Endothelial cell of umbilical vein (primary cell): Measurements from ENCODE around the gene ZBTB43. TPM values are rescaled to one million over a fixed set of nuclear protein-coding genes. Genes with fewer than 3 reads are reported as not detected.

Experiments
- BruUV-seq: library from RNA; stranded (reverse); fragments of 400-500 nt; replicated peaks from 2 replicates; lab custom pipeline; 2021; lab: Mats Ljungman, UMichigan
- CTCF ChIA-PET: fragments of 300-600, 350-600 bp; sonication (Branson Sonifier 250); formaldehyde crosslinking; loops from one replicate; lab custom pipeline; 2021; ENCODE audit warnings: antibody characterized with exemption, inconsistent platforms; lab: Charles Lee
- POLR2A ChIA-PET: fragments of 300-600, 350-600 bp; sonication (Branson Sonifier 250); formaldehyde crosslinking; loops from one replicate; lab custom pipeline; 2021; ENCODE audit warnings: antibody characterized with exemption, inconsistent platforms; lab: Charles Lee
- DNase-seq: peaks from one replicate; pipeline ENCODE4 v3.0.0-alpha.2; 2011; ENCODE audit warnings: low read depth, low spot score
- FAIRE-seq: peaks from 2 replicates; lab custom pipeline; 2011; peaks lifted over from hg19 to GRCh38; lab: Jason Lieb, UNC
- H2AFZ ChIP-seq: 2 replicates; pipeline ENCODE4 v1.6.0; 2012; ENCODE audit warnings: low read depth, low read length, control low read depth, inconsistent platforms
- H3K27ac ChIP-seq: 2 replicates; pipeline ENCODE4 v1.5.1; 2011; ENCODE audit warnings: low read depth, mild to moderate bottlenecking, control low read depth, low read length, moderate library complexity; ENCODE audit not compliant: insufficient read depth
- H3K27me3 ChIP-seq, 2 experiments: 2 replicates each; pipeline versions ENCODE4 v1.6.0 to v1.6.1; 2011; ENCODE audit warnings: low read length in 2 of 2, mixed read lengths in 1 of 2; ENCODE audit not compliant: control insufficient read depth in 2 of 2, insufficient read depth in 2 of 2
- H3K36me3 ChIP-seq, 2 experiments: 2 replicates in 1 of 2; 3 replicates in 1 of 2; pipeline ENCODE4 v1.5.1; 2011; ENCODE audit warnings: low read length in 2 of 2, mild to moderate bottlenecking in 1 of 2, moderate library complexity in 1 of 2; ENCODE audit not compliant: control insufficient read depth in 2 of 2, insufficient read depth in 2 of 2; ENCODE audit errors: extremely low read depth in 1 of 2
- H3K4me1 ChIP-seq: 3 replicates; pipeline ENCODE4 v1.5.1; 2011; ENCODE audit warnings: mild to moderate bottlenecking, low read length; ENCODE audit not compliant: control insufficient read depth, insufficient read depth; ENCODE audit errors: extremely low read depth
- H3K4me2 ChIP-seq: 2 replicates; pipeline ENCODE4 v1.6.1; 2011; ENCODE audit warnings: low read length, control low read depth, mixed read lengths; ENCODE audit not compliant: insufficient read depth
- H3K4me3 ChIP-seq, 3 experiments: fragments of 200-600 bp in 1 of 3; sonication (generic), shearing (Covaris generic) in 1 of 3; replicated peaks in 1 of 3; 2 replicates each; pipeline ENCODE4 v1.5.1; 2011 to 2016; ENCODE audit warnings: control low read depth in 3 of 3, low read length in 3 of 3, mild to moderate bottlenecking in 2 of 3, inconsistent platforms in 1 of 3, low read depth in 1 of 3, moderate library complexity in 1 of 3; ENCODE audit not compliant: insufficient read depth in 1 of 3
- H3K79me2 ChIP-seq: 2 replicates; pipeline ENCODE4 v1.6.0; 2012; ENCODE audit warnings: low read length, inconsistent platforms; ENCODE audit not compliant: control insufficient read depth, insufficient read depth
- H3K9ac ChIP-seq: replicated peaks from 2 replicates; pipeline ENCODE3; 2011; ENCODE audit warnings: low read length, control low read depth; ENCODE audit not compliant: insufficient read depth; ENCODE audit errors: extremely low read depth
- H3K9me1 ChIP-seq: replicated peaks from 3 replicates; pipeline ENCODE4 v1.6.0; 2011; ENCODE audit warnings: mild to moderate bottlenecking, low read length; ENCODE audit not compliant: control insufficient read depth, insufficient read depth; ENCODE audit errors: extremely low read depth
- H3K9me3 ChIP-seq: replicated peaks from 2 replicates; pipeline ENCODE4 v1.5.1; 2012; ENCODE audit warnings: low read length, inconsistent platforms; ENCODE audit not compliant: control insufficient read depth, insufficient read depth
- H4K20me1 ChIP-seq: replicated peaks from 2 replicates; pipeline ENCODE3; 2011; ENCODE audit warnings: mild to moderate bottlenecking, low read length; ENCODE audit not compliant: control insufficient read depth, insufficient read depth; ENCODE audit errors: extremely low read depth
- EZH2 ChIP-seq: IDR thresholded peaks from 2 replicates; pipeline ENCODE4 v1.6.1; 2012; ENCODE audit warnings: borderline replicate concordance, low read depth, mild to moderate bottlenecking, moderate library complexity, low read length, inconsistent platforms; ENCODE audit not compliant: severe bottlenecking
- FOS ChIP-seq: IDR thresholded peaks from 2 replicates; pipeline ENCODE4 v1.6.1; 2011; ENCODE audit warnings: mild to moderate bottlenecking, low read length, moderate library complexity, borderline replicate concordance; ENCODE audit not compliant: insufficient read depth
- GATA2 ChIP-seq: IDR thresholded peaks from 2 replicates; pipeline ENCODE4 v1.7.0; 2011; ENCODE audit warnings: low read depth, mild to moderate bottlenecking, moderate library complexity, mixed read lengths, low read length; ENCODE audit not compliant: insufficient read length, insufficient read depth
- JUN ChIP-seq: IDR thresholded peaks from 2 replicates; pipeline ENCODE4 v1.6.1; 2011; ENCODE audit warnings: borderline replicate concordance, low read depth; ENCODE audit not compliant: insufficient read length, insufficient read depth
- MYC ChIP-seq: IDR thresholded peaks from one replicate; pipeline ENCODE4 v1.6.1; 2011; ENCODE audit warnings: mild to moderate bottlenecking, low read depth, low read length
- POLR2A ChIP-seq: IDR thresholded peaks from 2 replicates; pipeline ENCODE4 v1.6.1; 2012; ENCODE audit warnings: low read depth, mild to moderate bottlenecking, control low read depth, low read length
- POLR2AphosphoS5 ChIP-seq: IDR thresholded peaks from 2 replicates; pipeline ENCODE4 v1.6.1; 2012; ENCODE audit warnings: low read depth, mild to moderate bottlenecking, control low read depth, low read length, moderate library complexity; ENCODE audit not compliant: insufficient read depth
- dilution Hi-C: fragments of 300-500 bp; cut with MboI; formaldehyde crosslinking; loops from one replicate; pipeline ENCODE4 v1.15.0; 2019; ENCODE audit warnings: low sequenced_read_pairs; ENCODE audit not compliant: extremely low pct_ligation_motif_present
- intact Hi-C: fragments of 100-400 bp; cut with micrococcal nuclease; formaldehyde crosslinking; loops from one replicate; pipeline ENCODE4 v1.10.0; 2022
- polyA plus RNA-seq, 4 experiments: library from polyadenylated mRNA; depleted of rRNA in 3 of 4; stranded (reverse) in 3 of 4; unstranded in 1 of 4; fragments of >200 nt; gene quantifications; 2 replicates each; pipeline versions ENCODE4 v1.2.1 to v1.2.3, GENCODE V29; 2011 to 2012; ENCODE audit warnings: missing spikeins in 1 of 4
- total RNA-seq: library from RNA; stranded (reverse); gene quantifications from 2 replicates; pipeline ENCODE4 v1.2.3, GENCODE V29; 2021
- TF ChIP-seq, protein P1 (sequence below): IDR thresholded peaks from 2 replicates; pipeline ENCODE4 v1.6.1; 2011; ENCODE audit not compliant: insufficient read depth, insufficient read length
- TF ChIP-seq, protein P2 (sequence below), 2 donors: IDR thresholded peaks; 1 replicate in 1 of 2; 2 replicates in 1 of 2; pipeline ENCODE4 v1.5.1; 2011; ENCODE audit warnings: low read length in 2 of 2, mild to moderate bottlenecking in 2 of 2, moderate library complexity in 2 of 2, control low read depth in 1 of 2, inconsistent platforms in 1 of 2, low read depth in 1 of 2; ENCODE audit not compliant: insufficient read depth in 1 of 2; ENCODE audit errors: extremely low read depth in 1 of 2

ZBTB43 gene
- total and polyA plus RNA-seq, 2 donors (not counting 3 experiments of a cell fraction or from before 2014, with no cell fraction given), result 3.2 to 9.0 TPM

DNA sequence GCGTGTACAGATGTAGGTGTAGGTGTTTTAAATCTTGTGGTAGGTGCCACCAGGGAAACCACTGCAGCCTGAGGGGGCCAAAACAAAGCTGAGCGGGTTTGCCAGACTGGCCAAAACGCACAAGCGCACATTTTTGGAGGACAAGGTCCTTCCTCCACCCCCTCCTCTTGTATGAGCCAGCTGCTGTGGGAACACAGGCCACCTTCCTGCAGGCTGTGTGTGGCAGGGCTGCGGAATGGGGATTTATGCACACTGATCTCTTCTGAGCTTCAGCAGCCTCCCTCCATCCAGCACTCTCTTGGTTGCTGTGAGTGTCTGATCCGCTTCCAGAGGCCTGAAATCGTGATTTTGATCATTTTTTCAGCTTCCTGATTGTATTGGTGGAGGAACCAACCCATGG, 22.4 kb downstream of the ZBTB43 start:
- intact Hi-C loops, result no loop called here

DNA sequence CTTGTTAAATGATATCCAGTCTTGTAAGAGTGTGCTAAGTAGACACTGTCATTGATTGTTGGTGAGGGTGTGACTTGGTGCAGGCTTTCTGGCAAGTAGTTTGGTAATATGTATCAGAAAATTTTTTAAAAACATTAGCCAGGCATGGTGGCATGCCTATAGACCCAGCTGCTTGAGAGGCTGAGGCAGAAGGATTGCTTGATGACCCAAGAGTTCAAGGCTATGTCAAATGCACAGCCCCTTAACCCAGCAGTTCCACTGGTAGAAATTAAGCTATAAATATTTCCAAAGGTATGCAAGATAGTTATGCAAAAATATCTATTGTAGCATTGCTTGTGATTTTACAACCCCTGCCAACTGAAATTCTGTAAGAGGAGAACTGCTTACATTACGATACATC, 24.2 kb downstream of the ZBTB43 start:
- Histone ChIP-seq H4K20me1 (no peaks in the 10 kb centered on the region), H2AFZ (no peak overlapping the region), H3K4me3 (no peak overlapping the region), H3K27me3 (no peaks in the 10 kb centered on the region), H3K27ac (no peak overlapping the region), H3K4me2 (no peak overlapping the region), H3K4me1 (no peaks in the 10 kb centered on the region), H3K9me1 (no peaks in the 10 kb centered on the region), H3K79me2 (peaks cover 6% of the 10 kb centered on the region), H3K9me3 (no peaks in the 10 kb centered on the region), H3K36me3 (peaks cover 8 to 14% of the 10 kb centered on the region in 2 experiments), H3K9ac (no peak overlapping the region)
- no peak for FAIRE-seq
- intact Hi-C loops (no loop called here), dilution Hi-C loops (no loop called here)
- TF ChIP-seq JUN, result no peak
- TF ChIP-seq, protein P1, sequence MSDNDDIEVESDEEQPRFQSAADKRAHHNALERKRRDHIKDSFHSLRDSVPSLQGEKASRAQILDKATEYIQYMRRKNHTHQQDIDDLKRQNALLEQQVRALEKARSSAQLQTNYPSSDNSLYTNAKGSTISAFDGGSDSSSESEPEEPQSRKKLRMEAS, result no peak
- TF ChIP-seq GATA2, result no peak
- TF ChIP-seq POLR2AphosphoS5, result no peak
- no peak for TF ChIP-seq FOS
- TF ChIP-seq MYC, result no peak
- no peak for TF ChIP-seq EZH2
- TF ChIP-seq, protein P2, sequence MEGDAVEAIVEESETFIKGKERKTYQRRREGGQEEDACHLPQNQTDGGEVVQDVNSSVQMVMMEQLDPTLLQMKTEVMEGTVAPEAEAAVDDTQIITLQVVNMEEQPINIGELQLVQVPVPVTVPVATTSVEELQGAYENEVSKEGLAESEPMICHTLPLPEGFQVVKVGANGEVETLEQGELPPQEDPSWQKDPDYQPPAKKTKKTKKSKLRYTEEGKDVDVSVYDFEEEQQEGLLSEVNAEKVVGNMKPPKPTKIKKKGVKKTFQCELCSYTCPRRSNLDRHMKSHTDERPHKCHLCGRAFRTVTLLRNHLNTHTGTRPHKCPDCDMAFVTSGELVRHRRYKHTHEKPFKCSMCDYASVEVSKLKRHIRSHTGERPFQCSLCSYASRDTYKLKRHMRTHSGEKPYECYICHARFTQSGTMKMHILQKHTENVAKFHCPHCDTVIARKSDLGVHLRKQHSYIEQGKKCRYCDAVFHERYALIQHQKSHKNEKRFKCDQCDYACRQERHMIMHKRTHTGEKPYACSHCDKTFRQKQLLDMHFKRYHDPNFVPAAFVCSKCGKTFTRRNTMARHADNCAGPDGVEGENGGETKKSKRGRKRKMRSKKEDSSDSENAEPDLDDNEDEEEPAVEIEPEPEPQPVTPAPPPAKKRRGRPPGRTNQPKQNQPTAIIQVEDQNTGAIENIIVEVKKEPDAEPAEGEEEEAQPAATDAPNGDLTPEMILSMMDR (IDR thresholded peaks at IDR 0.05; ENCODE audit: extremely low read depth in 1 of 2, insufficient read depth in 1 of 2, low read depth in 1 of 2, low read length in 2 of 2), result no peak
- no peak for TF ChIP-seq POLR2A
- ChIA-PET CTCF (interaction anchor here (0.7 to 1.7 kb wide), 2 partner anchors 21 to 24 kb away, joined by 3 to 4 read pairs; no protein-coding TSS in a partner anchor), POLR2A (no interaction called here)
- DNase-seq, result no peak
- no TSS peak for BruUV-seq

More for the DNA sequence above, 22.4 kb downstream of the ZBTB43 start:
- no peaks in the 10 kb centered on the region for H3K4me1 ChIP-seq
- H2AFZ ChIP-seq, result no peak overlapping the region
- H3K27ac ChIP-seq, result no peak overlapping the region
- no peaks in the 10 kb centered on the region for H3K9me1 ChIP-seq
- dilution Hi-C loops, result no loop called here
- no peaks in the 10 kb centered on the region for H3K9me3 ChIP-seq
- H3K79me2 ChIP-seq, result peaks cover 7% of the 10 kb centered on the region
- DNase-seq, result no peak
- no peak overlapping the region for H3K4me2 ChIP-seq
- no peak overlapping the region for H3K9ac ChIP-seq
- no peak overlapping the region for H3K4me3 ChIP-seq
- no peak for FAIRE-seq
- no peaks in the 10 kb centered on the region for H3K27me3 ChIP-seq
- peaks cover 2 to 3% of the 10 kb centered on the region in 2 experiments for H3K36me3 ChIP-seq
- ChIA-PET CTCF (interaction anchor here (1.0 to 1.6 kb wide), 2 partner anchors 18 to 45 kb away, joined by 3 to 4 read pairs; no protein-coding TSS in a partner anchor), POLR2A (no interaction called here)
- TF ChIP-seq MYC (no peak), JUN (no peak)
- TF ChIP-seq, protein P1, result no peak
- no peaks in the 10 kb centered on the region for H4K20me1 ChIP-seq
- no TSS peak for BruUV-seq
